Tibial nerve (tissue), 4 donors: Measurements from ENCODE around the gene ZNF644. TPM values are rescaled to one million over a fixed set of nuclear protein-coding genes. Genes with fewer than 3 reads are reported as not detected.

ENCODE experiments used
- DNase-seq, 2 donors: peaks; one replicate each; pipeline ENCODE4 v3.0.0-alpha.2; 2019; ENCODE audit warnings: low spot score in 2 of 2
- H3K27ac ChIP-seq, 4 donors: fragments of 200-600 bp; sonication (generic) in 3 of 4; one replicate each; pipeline ENCODE4 v1.5.1; 2017 to 2019; ENCODE audit warnings: mild to moderate bottlenecking in 1 of 4
- H3K27me3 ChIP-seq, 2 donors: fragments of 200-600 bp; sonication (generic) in 1 of 2; one replicate each; pipeline versions ENCODE4 v1.5.1 to v1.6.0; 2017 to 2019
- H3K36me3 ChIP-seq, 3 donors: fragments of 200-600 bp; sonication (generic); one replicate each; pipeline ENCODE4 v1.5.1; 2018 to 2019
- H3K4me1 ChIP-seq, 4 donors: fragments of 200-600 bp; sonication (generic) in 3 of 4; one replicate each; pipeline ENCODE4 v1.5.1; 2017 to 2019
- H3K4me3 ChIP-seq, 4 donors: fragments of 200-600 bp; sonication (generic) in 3 of 4; one replicate each; pipeline ENCODE4 v1.5.1; 2017 to 2019; ENCODE audit warnings: mild to moderate bottlenecking in 1 of 4, moderate library complexity in 1 of 4
- H3K9me3 ChIP-seq, 4 donors: fragments of 200-600 bp; sonication (generic) in 3 of 4; one replicate each; pipeline ENCODE4 v1.5.1; 2017 to 2019
- EP300 ChIP-seq, 2 donors: sonication (generic); formaldehyde crosslinking; IDR thresholded peaks; one replicate each; pipeline ENCODE4 v1.6.1; 2017; ENCODE audit warnings: antibody characterized with exemption in 2 of 2, mild to moderate bottlenecking in 1 of 2
- POLR2A ChIP-seq, 2 donors: fragments of 450-650 bp; IDR thresholded peaks; one replicate each; pipeline ENCODE4 v1.6.1; 2017; ENCODE audit warnings: antibody characterized with exemption in 2 of 2, mild to moderate bottlenecking in 2 of 2, moderate library complexity in 2 of 2
- WGBS, 2 donors: methylation state at CpG; one replicate each; pipeline ENCODE4 v1.1.5; 2018; 5-methylcytosine and 5-hydroxymethylcytosine counted together
- total RNA-seq, 4 donors: library from RNA; depleted of rRNA; stranded (reverse); fragments of >200 nt; gene quantifications; one replicate each; pipeline ENCODE4 v1.1.0, GENCODE V29; 2016
- TF ChIP-seq, protein P1 (sequence below), 5 experiments: fragments of 200-600 bp in 3 of 5; fragments of 450-650 bp in 2 of 5; sonication (generic) in 3 of 5; IDR thresholded peaks; one replicate each; pipeline ENCODE4 v1.5.1; 2016 to 2019; ENCODE audit warnings: antibody characterized with exemption in 5 of 5, mild to moderate bottlenecking in 3 of 5, moderate library complexity in 2 of 5

Gene ZNF644
- total RNA-seq, 4 donors from 2014 or later: 43.3 to 97.2 (median 70.8) TPM

GRCh38 chr1:90970208-90970607 is 51.6 kb downstream of the ZNF644 start:
- no peak overlapping the region for H3K27ac ChIP-seq
- DNase-seq: no peak
- H3K4me1 ChIP-seq: peaks cover 0 to 12% (median 0%) of the 10 kb centered on the region in 4 donors
- no peak for TF ChIP-seq EP300 (IDR thresholded peaks at IDR 0.05)
- TF ChIP-seq, protein P1, sequence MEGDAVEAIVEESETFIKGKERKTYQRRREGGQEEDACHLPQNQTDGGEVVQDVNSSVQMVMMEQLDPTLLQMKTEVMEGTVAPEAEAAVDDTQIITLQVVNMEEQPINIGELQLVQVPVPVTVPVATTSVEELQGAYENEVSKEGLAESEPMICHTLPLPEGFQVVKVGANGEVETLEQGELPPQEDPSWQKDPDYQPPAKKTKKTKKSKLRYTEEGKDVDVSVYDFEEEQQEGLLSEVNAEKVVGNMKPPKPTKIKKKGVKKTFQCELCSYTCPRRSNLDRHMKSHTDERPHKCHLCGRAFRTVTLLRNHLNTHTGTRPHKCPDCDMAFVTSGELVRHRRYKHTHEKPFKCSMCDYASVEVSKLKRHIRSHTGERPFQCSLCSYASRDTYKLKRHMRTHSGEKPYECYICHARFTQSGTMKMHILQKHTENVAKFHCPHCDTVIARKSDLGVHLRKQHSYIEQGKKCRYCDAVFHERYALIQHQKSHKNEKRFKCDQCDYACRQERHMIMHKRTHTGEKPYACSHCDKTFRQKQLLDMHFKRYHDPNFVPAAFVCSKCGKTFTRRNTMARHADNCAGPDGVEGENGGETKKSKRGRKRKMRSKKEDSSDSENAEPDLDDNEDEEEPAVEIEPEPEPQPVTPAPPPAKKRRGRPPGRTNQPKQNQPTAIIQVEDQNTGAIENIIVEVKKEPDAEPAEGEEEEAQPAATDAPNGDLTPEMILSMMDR (IDR thresholded peaks at IDR 0.05): no peak
- TF ChIP-seq POLR2A (IDR thresholded peaks at IDR 0.05): no peak
- H3K27me3 ChIP-seq: no peaks in the 10 kb centered on the region
- no peaks in the 10 kb centered on the region for H3K9me3 ChIP-seq
- H3K4me3 ChIP-seq: no peak overlapping the region
- WGBS, 2 donors: 82 to 96% methylated on average over 1 of the region's 1 CpG
- H3K36me3 ChIP-seq: peaks cover 0 to 26% (median 2%) of the 10 kb centered on the region in 3 donors

DNA sequence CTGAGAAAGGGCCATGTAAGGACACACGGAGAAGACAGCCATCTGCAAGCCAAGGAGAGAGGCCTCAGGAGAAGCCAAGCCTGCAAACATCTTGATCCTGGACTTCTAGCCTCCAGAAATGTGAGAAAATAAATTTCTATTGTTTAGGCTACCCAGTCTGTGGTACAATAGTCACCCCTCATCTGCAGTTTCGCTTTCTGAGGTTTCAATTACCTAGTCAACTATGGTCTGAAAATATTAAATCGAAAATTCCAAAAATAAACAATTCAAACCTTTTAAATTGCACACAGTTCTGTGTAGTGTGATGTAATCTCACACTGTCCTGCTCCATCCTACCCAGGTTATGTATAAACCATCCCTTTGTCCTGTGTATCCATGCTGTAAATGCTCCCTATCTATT is 52.6 kb downstream of the ZNF644 start:
- no peaks in the 10 kb centered on the region for H3K9me3 ChIP-seq
- H3K27me3 ChIP-seq: no peaks in the 10 kb centered on the region
- peaks cover 0 to 26% (median 2%) of the 10 kb centered on the region in 3 donors for H3K36me3 ChIP-seq
- peaks cover 0 to 4% (median 0%) of the 10 kb centered on the region in 4 donors for H3K4me1 ChIP-seq
- DNase-seq: no peak
- WGBS, 2 donors: 89 to 92% methylated on average over 3 of the region's 3 CpGs
- no peak overlapping the region for H3K4me3 ChIP-seq
- no peak overlapping the region for H3K27ac ChIP-seq
- TF ChIP-seq POLR2A (IDR thresholded peaks at IDR 0.05) (no peak), EP300 (IDR thresholded peaks at IDR 0.05) (no peak)
- TF ChIP-seq, protein P1 (IDR thresholded peaks at IDR 0.05): no peak

DNA sequence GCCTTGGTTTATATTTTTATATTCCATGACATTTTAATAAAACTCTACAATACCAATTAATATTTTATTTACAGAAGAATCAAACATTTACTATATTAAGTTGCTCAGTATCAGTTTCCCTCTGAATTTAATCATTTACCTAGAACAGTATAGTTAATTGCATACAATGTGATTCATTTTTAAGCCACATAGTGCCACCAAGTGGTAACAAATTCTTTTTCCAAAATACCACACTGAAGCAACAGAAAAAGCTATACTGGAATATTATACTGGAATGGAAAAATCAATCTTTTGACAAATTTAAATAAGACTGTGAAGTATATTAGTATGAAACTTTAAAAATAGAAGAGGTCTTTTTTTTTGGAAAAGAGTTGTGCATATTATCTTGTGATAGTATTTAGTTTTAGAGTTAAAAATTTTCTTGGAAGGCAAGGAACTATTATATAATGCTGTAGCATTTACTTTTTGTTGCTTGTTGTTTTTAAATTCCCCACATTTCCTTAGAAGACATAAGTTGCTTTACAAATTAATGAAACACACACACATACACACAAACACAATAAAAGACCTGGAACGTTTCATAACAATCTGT is 57.3 kb downstream of the ZNF644 start:
- H3K9me3 ChIP-seq: no peaks in the 10 kb centered on the region
- no peak overlapping the region for H3K4me3 ChIP-seq
- H3K27me3 ChIP-seq: no peaks in the 10 kb centered on the region
- no peak for DNase-seq
- peaks cover 0 to 5% (median 0%) of the 10 kb centered on the region in 3 donors for H3K36me3 ChIP-seq
- peaks cover 0 to 17% (median 0%) of the 10 kb centered on the region in 4 donors for H3K4me1 ChIP-seq
- H3K27ac ChIP-seq: no peak overlapping the region
- TF ChIP-seq, protein P1 (IDR thresholded peaks at IDR 0.05): peak in 4 of 5 experiments; percentile 17 to 33 (median 20)
- no peak for TF ChIP-seq EP300 (IDR thresholded peaks at IDR 0.05)
- WGBS, 2 donors: 51 to 66% methylated on average over 1 of the region's 1 CpG

GRCh38 chr1:90963651-90964050 is 58.2 kb downstream of the ZNF644 start:
- Histone ChIP-seq H3K27me3 (no peaks in the 10 kb centered on the region), H3K4me3 (no peak overlapping the region), H3K27ac (no peak overlapping the region), H3K9me3 (no peaks in the 10 kb centered on the region), H3K36me3 (peaks cover 0 to 5% (median 0%) of the 10 kb centered on the region in 3 donors), H3K4me1 (peaks cover 0 to 17% (median 0%) of the 10 kb centered on the region in 4 donors)
- WGBS, 2 donors: 60 to 67% methylated on average over 1 of the region's 1 CpG
- TF ChIP-seq EP300 (IDR thresholded peaks at IDR 0.05) (no peak), POLR2A (IDR thresholded peaks at IDR 0.05) (no peak)
- TF ChIP-seq, protein P1 (IDR thresholded peaks at IDR 0.05): no peak
- no peak for DNase-seq

- no peak overlapping the region for H3K4me3 ChIP-seq
- 97 to 98% methylated on average over 2 of the region's 2 CpGs for WGBS, 2 donors
- DNase-seq: no peak
- H3K36me3 ChIP-seq: peaks cover 0 to 5% (median 0%) of the 10 kb centered on the region in 3 donors
- TF ChIP-seq, protein P1 (IDR thresholded peaks at IDR 0.05): no peak
- no peak for TF ChIP-seq EP300 (IDR thresholded peaks at IDR 0.05)
- no peak for TF ChIP-seq POLR2A (IDR thresholded peaks at IDR 0.05)
- H3K27ac ChIP-seq: no peak overlapping the region
- no peaks in the 10 kb centered on the region for H3K9me3 ChIP-seq
- no peaks in the 10 kb centered on the region for H3K27me3 ChIP-seq
- H3K4me1 ChIP-seq: peaks cover 0 to 17% (median 0%) of the 10 kb centered on the region in 4 donors
These were observed 58.6 kb downstream of the ZNF644 start for GRCh38 chr1:90963236-90963635.
